ENCODE data around the gene POP4.

GRCh38 chr19:29593869-29594268, 12.2 kb upstream of the POP4 start:
- TF ChIP-seq POLR2AphosphoS5 (IDR thresholded peaks at IDR 0.05): no peak
- TF ChIP-seq CTCF (IDR thresholded peaks at IDR 0.05): no peak
- no peak for TF ChIP-seq POLR2A (IDR thresholded peaks at IDR 0.05)

Measured in stomach (tissue), 4 donors.